Measurements from ENCODE around the gene BICRAL. TPM values are rescaled to one million over a fixed set of nuclear protein-coding genes. Genes with fewer than 3 reads are reported as not detected.
"Not testable (repeated sequence)": the region's sequence is repeated elsewhere in the genome, so short reads cannot be mapped to it uniquely, and the experiment has no call there.

The BICRAL gene
- total RNA-seq, 2 experiments from 2014 or later, result 10.6 to 10.7 TPM

DNA sequence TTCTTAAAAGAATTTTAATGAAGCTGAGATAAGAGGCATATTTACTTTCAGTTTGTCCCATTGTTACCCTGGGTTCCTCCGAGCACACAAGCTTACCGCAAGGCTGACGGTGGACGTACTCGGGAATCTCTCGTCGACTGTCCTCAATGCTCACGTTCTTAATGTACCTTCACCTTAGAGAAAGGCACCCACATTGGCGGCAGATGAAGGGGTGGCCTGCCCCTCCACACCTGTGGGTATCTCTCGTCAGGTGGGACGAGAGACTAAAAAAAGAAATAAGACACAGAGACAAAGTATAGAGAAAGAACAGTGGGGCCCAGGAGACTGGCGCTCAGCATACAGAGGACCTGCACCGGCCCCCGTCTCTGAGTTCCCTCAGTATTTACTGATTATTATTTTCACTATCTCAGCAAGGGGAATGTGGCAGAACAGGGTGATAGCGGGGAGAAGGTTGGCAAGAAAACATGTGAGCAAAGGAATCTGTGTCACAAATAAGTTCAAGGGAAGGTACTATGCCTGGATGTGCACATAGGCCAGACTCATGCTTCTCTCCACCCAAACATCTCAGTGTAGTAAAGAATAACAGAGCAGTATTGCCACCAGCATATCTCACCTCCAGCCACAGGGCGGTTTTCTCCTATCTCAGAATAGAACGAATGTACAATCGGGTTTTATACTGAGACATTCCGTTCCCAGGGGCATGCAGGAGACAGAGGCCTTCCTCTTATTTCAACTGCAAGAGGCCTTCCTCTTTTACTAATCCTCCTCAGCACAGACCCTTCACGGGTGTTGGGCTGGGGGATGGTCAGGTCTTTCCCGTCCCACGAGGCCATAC lies 120.8 kb downstream of the BICRAL start:
- H3K27me3 Mint-ChIP-seq, DNase-seq, H3K27ac Mint-ChIP-seq, H3K36me3 Mint-ChIP-seq, H3K9me3 Mint-ChIP-seq, H3K4me3 Mint-ChIP-seq: not testable (repeated sequence)
- H3K4me1 Mint-ChIP-seq, result peaks cover 14% of the 10 kb centered on the region

DNA sequence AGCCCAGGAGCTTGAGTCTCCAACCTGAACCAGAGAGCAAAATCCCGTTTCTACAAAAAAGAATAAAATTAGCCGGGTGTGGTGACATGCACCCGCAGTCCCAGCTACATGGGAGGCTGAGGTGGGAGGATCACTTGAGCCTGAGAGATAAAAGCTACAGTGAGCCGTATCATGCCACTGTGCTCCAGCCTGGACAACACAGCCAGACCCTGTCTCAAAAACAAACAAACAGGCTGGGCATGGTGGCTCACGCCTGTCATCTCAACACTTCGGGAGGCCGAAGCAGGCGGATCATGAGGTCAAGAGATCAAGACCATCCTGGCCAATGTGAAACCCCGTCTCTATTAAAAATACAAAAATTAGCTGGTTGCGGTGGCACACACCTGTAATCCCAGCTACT lies 122.6 kb downstream of the BICRAL start:
- Mint-ChIP-seq H3K27me3 (no peaks in the 10 kb centered on the region), H3K27ac (no peak overlapping the region)

DNA sequence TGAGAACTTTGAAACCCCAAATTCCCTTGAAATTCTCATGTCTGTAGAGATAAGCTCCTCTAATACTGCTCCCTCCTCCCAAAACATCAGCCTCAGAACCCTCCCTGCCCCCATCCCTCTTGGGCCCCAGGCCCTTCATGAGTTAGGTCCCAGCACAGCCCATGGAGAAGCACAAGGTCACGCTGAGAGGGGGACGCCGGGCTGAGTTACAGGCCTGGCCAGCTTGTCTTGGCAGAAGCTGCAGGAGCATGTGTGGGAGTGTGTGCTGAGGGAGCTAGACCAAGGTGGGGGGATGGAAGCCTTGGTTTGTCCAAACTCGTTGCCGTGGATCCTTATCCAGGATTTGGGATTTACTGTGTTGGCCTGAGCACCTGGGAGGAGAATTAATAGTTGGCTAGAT lies 125.5 kb downstream of the BICRAL start:
- Mint-ChIP-seq H3K9me3 (no peaks in the 10 kb centered on the region), H3K36me3 (no peaks in the 10 kb centered on the region), H3K4me3 (no peak overlapping the region), H3K27me3 (peaks cover 11% of the 10 kb centered on the region), H3K4me1 (peaks cover 3% of the 10 kb centered on the region), H3K27ac (no peak overlapping the region)
- DNase-seq, result no peak

More for the DNA sequence above, 122.6 kb downstream of the BICRAL start:
- Mint-ChIP-seq H3K36me3 (no peaks in the 10 kb centered on the region), H3K4me1 (peaks cover 10% of the 10 kb centered on the region), H3K4me3 (no peak overlapping the region), H3K9me3 (no peaks in the 10 kb centered on the region)
- DNase-seq, result no peak

DNA sequence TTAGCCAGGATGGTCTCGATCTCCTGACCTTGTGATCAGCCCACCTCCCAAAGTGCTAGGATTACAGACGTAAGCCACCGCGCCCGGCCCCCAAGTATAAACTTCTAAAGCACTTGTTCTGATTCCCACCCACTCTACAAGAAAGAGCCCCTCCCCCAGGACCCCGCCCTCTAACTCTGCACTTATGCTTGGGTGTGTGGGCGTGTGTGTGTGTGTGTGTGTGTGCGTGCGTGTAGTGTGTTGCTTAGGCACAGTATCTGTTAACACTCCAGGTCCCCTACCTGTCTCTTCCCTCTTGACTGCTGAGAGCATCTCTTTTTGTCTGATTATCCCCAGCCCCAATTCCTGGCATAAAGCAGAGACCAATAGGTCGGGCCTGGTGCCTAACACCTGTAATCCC lies 128.0 kb downstream of the BICRAL start:
- Mint-ChIP-seq H3K27ac (no peak overlapping the region), H3K27me3 (peaks cover 23% of the 10 kb centered on the region), H3K36me3 (no peaks in the 10 kb centered on the region), H3K9me3 (no peaks in the 10 kb centered on the region), H3K4me1 (peaks cover 3% of the 10 kb centered on the region), H3K4me3 (no peak overlapping the region)
- DNase-seq, result no peak

DNA sequence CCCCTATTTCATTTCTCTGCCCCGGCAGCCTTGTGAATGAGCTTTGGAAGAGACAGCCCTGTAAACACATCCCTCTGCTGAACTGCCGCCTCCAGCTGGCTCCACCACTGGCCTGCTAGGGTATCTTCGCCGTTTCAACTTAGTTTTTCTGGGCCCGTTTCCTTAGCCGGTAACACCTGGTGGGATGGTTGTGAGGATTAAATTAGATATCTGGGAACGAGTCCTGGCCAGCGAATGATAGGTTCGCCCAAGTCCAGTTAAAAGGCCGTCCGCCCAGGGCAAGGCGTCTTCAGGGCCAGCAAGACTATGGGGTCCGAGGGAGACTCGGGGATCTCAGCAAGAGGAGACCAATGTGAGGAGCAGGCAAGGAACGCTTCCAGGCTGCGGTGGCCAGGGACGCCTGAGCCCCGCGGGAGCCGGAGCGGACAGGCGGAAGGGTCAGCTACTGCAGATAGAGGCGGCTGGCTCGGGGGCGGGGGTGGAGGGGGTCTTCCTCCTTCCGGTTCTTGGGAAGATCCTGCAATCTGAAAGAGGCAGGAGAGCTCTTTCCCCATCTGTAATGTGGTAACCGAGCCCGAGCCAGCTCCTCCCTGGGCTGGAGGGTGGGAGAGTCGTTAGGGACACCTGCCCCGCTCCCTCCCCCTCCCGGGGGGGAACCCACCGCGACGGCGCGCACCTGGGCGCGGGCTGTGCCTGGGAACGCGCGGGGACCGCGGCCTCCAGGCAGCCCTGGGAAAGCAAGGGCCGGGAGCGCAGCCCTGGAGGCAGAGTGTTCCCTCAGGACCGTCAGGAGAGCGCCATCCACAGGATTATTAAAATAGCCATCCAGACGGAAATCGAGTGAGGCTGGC lies 129.5 kb downstream of the BICRAL start:
- Mint-ChIP-seq H3K4me1 (peaks cover 3% of the 10 kb centered on the region), H3K36me3 (no peaks in the 10 kb centered on the region), H3K4me3 (peak overlapping the region; percentile 40), H3K27ac (no peak overlapping the region), H3K27me3 (peaks cover 23% of the 10 kb centered on the region), H3K9me3 (no peaks in the 10 kb centered on the region)
- no peak for DNase-seq

DNA sequence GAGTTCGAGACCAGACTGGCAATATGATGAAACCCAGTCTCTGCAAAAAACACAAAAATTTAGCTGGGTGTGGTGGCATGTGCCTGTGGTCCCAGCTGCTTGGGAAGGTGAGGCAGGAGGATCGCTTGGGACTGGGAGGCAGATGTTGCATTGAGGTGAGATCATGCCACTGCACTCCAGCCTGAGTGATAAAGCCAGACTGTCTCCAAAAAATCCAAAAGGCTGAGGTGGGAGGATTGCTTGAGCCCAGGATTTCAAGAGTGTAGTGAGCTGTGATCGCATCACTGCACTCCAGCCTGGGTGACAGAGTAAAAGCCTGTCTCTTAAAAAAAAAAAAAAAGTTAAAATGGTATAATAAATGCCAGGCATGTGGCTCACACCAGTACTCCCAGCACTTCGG lies 132.7 kb downstream of the BICRAL start:
- Mint-ChIP-seq H3K27me3 (peaks cover 23% of the 10 kb centered on the region), H3K27ac (no peak overlapping the region), H3K36me3 (no peaks in the 10 kb centered on the region), H3K4me1 (peaks cover 3% of the 10 kb centered on the region), H3K4me3 (no peak overlapping the region), H3K9me3 (no peaks in the 10 kb centered on the region)
- no peak for DNase-seq

DNA sequence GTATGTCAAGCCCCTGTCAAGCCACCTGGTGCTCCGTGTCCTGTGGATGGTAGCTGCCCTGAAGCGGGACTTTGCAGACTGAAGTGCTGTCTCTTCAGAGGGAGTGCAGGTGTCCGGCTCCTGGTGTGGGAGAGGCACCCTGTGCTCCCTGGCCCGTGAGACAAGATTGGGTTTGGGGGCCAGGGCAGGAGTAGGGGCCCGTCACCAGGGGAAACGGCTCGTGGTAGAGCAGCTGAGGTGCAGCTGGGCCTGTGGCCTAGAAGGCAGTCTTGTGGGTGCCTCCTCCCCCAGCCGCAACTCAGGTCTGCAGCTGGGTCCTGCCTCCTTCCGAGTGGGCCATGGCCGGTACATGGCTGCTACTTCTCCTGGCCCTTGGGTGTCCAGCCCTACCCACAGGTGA lies 133.9 kb downstream of the BICRAL start, which contains the start of gene PTCRA:
TSS of gene PTCRA (plus strand) at position 322 of the 400 bp plus-strand sequence. CDS start at position 339, 17 bp downstream.
- no peak within 1 kb of the TSS for H3K27ac Mint-ChIP-seq
- H3K27me3 Mint-ChIP-seq, result peaks cover 23% of the 10 kb centered on the region
- no peak within 1 kb of the TSS for H3K4me3 Mint-ChIP-seq
- no peaks in the 10 kb centered on the region for H3K9me3 Mint-ChIP-seq
- H3K4me1 Mint-ChIP-seq, result peaks cover 3% of the 10 kb centered on the region
- DNase-seq, result no peak
- H3K36me3 Mint-ChIP-seq, result no peaks in the 10 kb centered on the region

DNA sequence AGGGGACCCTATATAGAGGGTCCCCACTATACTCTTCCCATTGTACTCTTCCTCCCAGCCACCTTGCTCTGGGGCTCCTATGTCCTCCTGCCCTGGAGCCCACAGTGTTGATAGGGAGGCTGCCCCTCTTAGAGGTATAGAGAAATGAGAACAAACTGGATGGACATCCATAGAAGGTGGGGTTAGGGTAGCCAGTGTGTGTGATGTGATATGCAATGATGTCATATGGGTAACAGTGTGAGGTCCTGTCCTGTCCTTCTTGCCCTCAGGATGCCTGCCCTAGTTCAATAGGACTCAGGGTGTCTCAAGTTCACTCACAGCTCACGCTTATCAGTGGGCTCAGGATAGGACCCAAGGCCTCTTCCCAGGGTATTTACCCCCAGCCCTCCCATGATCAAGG lies 134.4 kb downstream of the BICRAL start:
- Mint-ChIP-seq H3K27me3 (peaks cover 19% of the 10 kb centered on the region), H3K36me3 (no peaks in the 10 kb centered on the region), H3K4me1 (peaks cover 1% of the 10 kb centered on the region), H3K4me3 (no peak overlapping the region), H3K9me3 (no peaks in the 10 kb centered on the region), H3K27ac (no peak overlapping the region)
- DNase-seq, result no peak

Other genes starting within 250 kb of the BICRAL start
- gene UBR2, start 218.0 kb upstream of the BICRAL start, total RNA-seq, result 10 to 100 TPM; 18.7 to 19.5 TPM
- under 1 TPM in 1 of 2 experiments, not detected in 1; 0.06 TPM for gene PRPH2, start 59.5 kb upstream of the BICRAL start, total RNA-seq
- 10 to 100 TPM; 16.8 to 18.3 TPM for gene TBCC, start 35.9 kb upstream of the BICRAL start, total RNA-seq
- 100 to 1,000 TPM; 193 to 200 TPM for gene RPL7L1, start 97.6 kb downstream of the BICRAL start, total RNA-seq
- not detected for gene PTCRA, start 134.0 kb downstream of the BICRAL start, total RNA-seq
- gene CNPY3, start 147.4 kb downstream of the BICRAL start, total RNA-seq, result 10 to 100 TPM; 53.6 to 55.7 TPM
- gene GNMT, start 178.7 kb downstream of the BICRAL start, total RNA-seq, result under 1 TPM; 0.20 to 0.35 TPM
- gene PEX6, start 197.1 kb downstream of the BICRAL start, total RNA-seq, result 10 to 100 TPM; 15.2 to 16.7 TPM
- gene PPP2R5D, start 202.5 kb downstream of the BICRAL start, total RNA-seq, result 10 to 100 TPM; 43.0 to 43.4 TPM
- 100 to 1,000 TPM in 1 of 2 experiments, 10 to 100 TPM in 1; 98.6 to 105 TPM for gene MEA1, start 231.9 kb downstream of the BICRAL start, total RNA-seq
- gene KLHDC3, start 232.2 kb downstream of the BICRAL start, total RNA-seq, result 10 to 100 TPM; 65.8 to 66.1 TPM
- gene RRP36, start 239.6 kb downstream of the BICRAL start, total RNA-seq, result 10 to 100 TPM; 87.6 to 93.0 TPM